GM20431 (cell line): ENCODE results near the gene NCOA4.

Source experiments
- in situ Hi-C: fragments of 300-500 bp; cut with MseI, MboI; formaldehyde crosslinking; loops from one replicate; pipeline ENCODE4 v1.15.0; 2020; ENCODE audit warnings: low sequenced_read_pairs; ENCODE audit not compliant: unreplicated experiment

The NCOA4 gene

GRCh38 chr10:46025406-46025805 is 5.0 kb downstream of the NCOA4 start:
- in situ Hi-C loops: no loop called here

- in situ Hi-C loops: loop anchor here (25.0 kb wide), 2 partner anchors 213 to 788 kb away; no protein-coding TSS in a partner anchor
Observed at GRCh38 chr10:46024948-46025347, 5.5 kb downstream of the NCOA4 start.

- in situ Hi-C loops: loop anchor here (25.0 kb wide), 2 partner anchors 211 to 786 kb away; no protein-coding TSS in a partner anchor
Observed at GRCh38 chr10:46022978-46023702, 7.3 kb downstream of the NCOA4 start.

GRCh38 chr10:46020344-46020657 is 10.1 kb downstream of the NCOA4 start:
- in situ Hi-C loops: loop anchor here (25.0 kb wide), 2 partner anchors 208 to 783 kb away; no protein-coding TSS in a partner anchor

- in situ Hi-C loops: loop anchor here (25.0 kb wide), 2 partner anchors 207 to 782 kb away; no protein-coding TSS in a partner anchor
Observed at GRCh38 chr10:46019569-46020343, 10.7 kb downstream of the NCOA4 start.

GRCh38 chr10:46019177-46019528 is 11.3 kb downstream of the NCOA4 start:
- in situ Hi-C loops: loop anchor here (25.0 kb wide), 2 partner anchors 207 to 782 kb away; no protein-coding TSS in a partner anchor

- in situ Hi-C loops: loop anchor here (25.0 kb wide), 2 partner anchors 206 to 781 kb away; no protein-coding TSS in a partner anchor
Observed at GRCh38 chr10:46018453-46019176, 11.8 kb downstream of the NCOA4 start.

- in situ Hi-C loops: loop anchor here (25.0 kb wide), 2 partner anchors 205 to 780 kb away; no protein-coding TSS in a partner anchor
Observed at GRCh38 chr10:46017733-46018132, 12.7 kb downstream of the NCOA4 start.

- in situ Hi-C loops: loop anchor here (25.0 kb wide), 2 partner anchors 205 to 780 kb away; no protein-coding TSS in a partner anchor
Observed at GRCh38 chr10:46016811-46017210, 13.6 kb downstream of the NCOA4 start.

GRCh38 chr10:46016190-46016589 is 14.2 kb downstream of the NCOA4 start:
- in situ Hi-C loops: loop anchor here (25.0 kb wide), 2 partner anchors 204 to 779 kb away; no protein-coding TSS in a partner anchor

- in situ Hi-C loops: loop anchor here (25.0 kb wide), 2 partner anchors 203 to 778 kb away; no protein-coding TSS in a partner anchor
Observed at GRCh38 chr10:46014683-46015405, 15.6 kb downstream of the NCOA4 start.

- in situ Hi-C loops: loop anchor here (25.0 kb wide), 2 partner anchors 202 to 777 kb away; no protein-coding TSS in a partner anchor
Observed at GRCh38 chr10:46014206-46014605, 16.2 kb downstream of the NCOA4 start.

GRCh38 chr10:46012746-46013145 is 17.7 kb downstream of the NCOA4 start:
- in situ Hi-C loops: loop anchor here (25.0 kb wide), 2 partner anchors 200 to 775 kb away; no protein-coding TSS in a partner anchor

- in situ Hi-C loops: loop anchor here (25.0 kb wide), 2 partner anchors 194 to 769 kb away; no protein-coding TSS in a partner anchor
Observed at GRCh38 chr10:46006219-46006618, 24.2 kb downstream of the NCOA4 start.

- in situ Hi-C loops: loop anchor here (25.0 kb wide), 2 partner anchors 193 to 768 kb away; no protein-coding TSS in a partner anchor
Observed at GRCh38 chr10:46005383-46005782, 25.0 kb downstream of the NCOA4 start.

- in situ Hi-C loops: loop anchor here (25.0 kb wide), 2 partner anchors 193 to 768 kb away; no protein-coding TSS in a partner anchor
Observed at GRCh38 chr10:46004963-46005362, 25.5 kb downstream of the NCOA4 start.

GRCh38 chr10:46002916-46003693 is 27.3 kb downstream of the NCOA4 start:
- in situ Hi-C loops: loop anchor here (25.0 kb wide), 2 partner anchors 191 to 766 kb away; no protein-coding TSS in a partner anchor

- in situ Hi-C loops: loop anchor here (25.0 kb wide), 2 partner anchors 190 to 765 kb away; no protein-coding TSS in a partner anchor
Observed at GRCh38 chr10:46002189-46002687, 28.2 kb downstream of the NCOA4 start.
